ENCODE data around the gene CXorf65.
A peak's percentile ranks its signal among the peaks of the same experiment; 100 is the strongest.

CXorf65 gene

DNA sequence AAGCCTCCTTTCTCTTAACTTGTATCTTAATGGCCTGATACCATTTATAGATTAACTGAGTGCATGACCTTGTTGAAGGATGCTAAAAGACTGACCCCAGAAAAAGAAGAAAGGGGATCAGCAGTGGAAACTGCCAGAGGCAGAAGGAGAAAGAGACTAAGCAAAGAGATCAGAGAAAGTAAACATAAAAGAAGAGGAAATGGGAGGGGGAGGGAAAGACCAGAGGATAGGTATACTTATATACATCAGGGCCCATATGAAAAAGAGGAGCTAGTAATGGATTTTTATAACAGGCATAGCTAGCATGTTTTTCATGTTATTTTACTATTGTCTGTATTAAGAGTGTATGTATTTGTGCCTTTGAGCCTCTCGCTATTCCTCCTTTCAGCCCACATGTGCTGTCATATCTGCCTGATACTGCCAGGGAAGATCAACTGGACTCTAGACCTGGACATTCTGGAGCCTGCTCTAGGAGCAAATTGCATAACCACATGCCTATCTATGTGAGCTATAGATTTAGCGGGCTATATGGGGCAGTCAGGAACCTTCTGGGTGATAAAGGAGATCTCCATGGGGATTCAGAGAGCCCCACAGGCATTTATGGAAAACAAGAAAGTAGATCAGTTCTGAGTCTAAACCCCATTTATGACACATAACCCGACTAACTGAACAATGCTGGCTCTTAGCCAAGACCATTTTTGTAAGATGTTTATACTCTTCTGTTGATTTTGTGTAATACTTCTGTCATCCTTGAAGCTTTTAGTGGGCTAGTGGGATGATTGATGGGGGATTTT lies 25.0 kb downstream of the CXorf65 start:
- DNase-seq (no peak), ATAC-seq (ENCODE audit: insufficient read depth, low read depth) (peak; percentile 77)
- H3K79me2 ChIP-seq (ENCODE audit: insufficient read depth, low read length) = no peaks in the 10 kb centered on the region
- H3K9ac ChIP-seq (ENCODE audit: low read depth, low read length) = no peak overlapping the region
- no peaks in the 10 kb centered on the region for H3K36me3 ChIP-seq (ENCODE audit: insufficient read depth, low read length)
- H3K4me1 ChIP-seq (ENCODE audit: insufficient read depth, low read length) = peaks cover 7% of the 10 kb centered on the region
- no peaks in the 10 kb centered on the region for H3K9me3 ChIP-seq (ENCODE audit: insufficient read depth, low read length, severe bottlenecking)
- no peaks in the 10 kb centered on the region for H4K20me1 ChIP-seq (ENCODE audit: insufficient read depth, low read length)
- H3K27me3 ChIP-seq (ENCODE audit: insufficient read depth, low read length, poor library complexity) = no peaks in the 10 kb centered on the region
- no peak overlapping the region for H2AFZ ChIP-seq (ENCODE audit: low read depth, low read length)
- no peak overlapping the region for H3K4me2 ChIP-seq (ENCODE audit: insufficient read depth, low read length)
- H3K4me3 ChIP-seq (ENCODE audit: low read depth in 1 of 2, low read length in 2 of 2) = no peak overlapping the region
- no peak overlapping the region for H3K27ac ChIP-seq (ENCODE audit: low read length)
- TF ChIP-seq, protein P1, sequence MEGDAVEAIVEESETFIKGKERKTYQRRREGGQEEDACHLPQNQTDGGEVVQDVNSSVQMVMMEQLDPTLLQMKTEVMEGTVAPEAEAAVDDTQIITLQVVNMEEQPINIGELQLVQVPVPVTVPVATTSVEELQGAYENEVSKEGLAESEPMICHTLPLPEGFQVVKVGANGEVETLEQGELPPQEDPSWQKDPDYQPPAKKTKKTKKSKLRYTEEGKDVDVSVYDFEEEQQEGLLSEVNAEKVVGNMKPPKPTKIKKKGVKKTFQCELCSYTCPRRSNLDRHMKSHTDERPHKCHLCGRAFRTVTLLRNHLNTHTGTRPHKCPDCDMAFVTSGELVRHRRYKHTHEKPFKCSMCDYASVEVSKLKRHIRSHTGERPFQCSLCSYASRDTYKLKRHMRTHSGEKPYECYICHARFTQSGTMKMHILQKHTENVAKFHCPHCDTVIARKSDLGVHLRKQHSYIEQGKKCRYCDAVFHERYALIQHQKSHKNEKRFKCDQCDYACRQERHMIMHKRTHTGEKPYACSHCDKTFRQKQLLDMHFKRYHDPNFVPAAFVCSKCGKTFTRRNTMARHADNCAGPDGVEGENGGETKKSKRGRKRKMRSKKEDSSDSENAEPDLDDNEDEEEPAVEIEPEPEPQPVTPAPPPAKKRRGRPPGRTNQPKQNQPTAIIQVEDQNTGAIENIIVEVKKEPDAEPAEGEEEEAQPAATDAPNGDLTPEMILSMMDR (IDR thresholded peaks at IDR 0.05; ENCODE audit: borderline replicate concordance, extremely low read depth, low read length, poor library complexity, severe bottlenecking) = no peak
- TF ChIP-seq EZH2 (IDR thresholded peaks at IDR 0.05; ENCODE audit: borderline replicate concordance, low read depth, low read length, severe bottlenecking) = no peak

DNA sequence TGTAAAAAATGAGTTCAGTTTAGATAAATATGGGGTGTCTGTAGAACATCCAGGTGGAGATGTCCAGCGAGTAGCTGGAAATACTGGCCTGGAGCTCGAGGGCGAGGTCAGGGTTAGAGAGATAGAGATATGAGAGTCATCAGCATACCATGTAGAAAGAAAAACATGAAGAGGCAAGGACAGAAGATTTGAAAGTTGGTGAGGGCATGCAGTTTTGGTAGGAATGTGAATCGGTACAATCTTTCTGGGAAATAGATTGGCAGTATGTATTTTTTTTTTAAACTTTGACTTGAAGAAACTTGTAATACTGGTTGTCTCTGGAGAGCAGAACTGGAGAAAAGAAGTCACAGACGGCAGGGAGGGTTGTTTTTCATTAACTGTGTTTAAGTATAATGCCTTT lies 36.0 kb downstream of the CXorf65 start:
- H3K4me1 ChIP-seq (ENCODE audit: insufficient read depth, low read length) = peaks cover 23% of the 10 kb centered on the region
- no peaks in the 10 kb centered on the region for H4K20me1 ChIP-seq (ENCODE audit: insufficient read depth, low read length)
- ATAC-seq (ENCODE audit: insufficient read depth, low read depth) = no peak
- DNase-seq = no peak
- H3K36me3 ChIP-seq (ENCODE audit: insufficient read depth, low read length) = peaks cover 5% of the 10 kb centered on the region; the same call in 1 of the 2 replicates
- no peak overlapping the region for H3K9ac ChIP-seq (ENCODE audit: low read depth, low read length)
- H3K9me3 ChIP-seq (ENCODE audit: insufficient read depth, low read length, severe bottlenecking) = no peaks in the 10 kb centered on the region
- H3K4me2 ChIP-seq (ENCODE audit: insufficient read depth, low read length) = no peak overlapping the region
- peak overlapping the region; percentile 59 for H2AFZ ChIP-seq (ENCODE audit: low read depth, low read length)
- H3K4me3 ChIP-seq (ENCODE audit: low read depth in 1 of 2, low read length in 2 of 2) = no peak overlapping the region
- TF ChIP-seq, protein P1 (IDR thresholded peaks at IDR 0.05; ENCODE audit: borderline replicate concordance, extremely low read depth, low read length, poor library complexity, severe bottlenecking) = no peak
- TF ChIP-seq EZH2 (IDR thresholded peaks at IDR 0.05; ENCODE audit: borderline replicate concordance, low read depth, low read length, severe bottlenecking) = no peak
- no peak overlapping the region for H3K27ac ChIP-seq (ENCODE audit: low read length)
- H3K27me3 ChIP-seq (ENCODE audit: insufficient read depth, low read length, poor library complexity) = no peaks in the 10 kb centered on the region
- H3K79me2 ChIP-seq (ENCODE audit: insufficient read depth, low read length) = peaks cover 25% of the 10 kb centered on the region

DNA sequence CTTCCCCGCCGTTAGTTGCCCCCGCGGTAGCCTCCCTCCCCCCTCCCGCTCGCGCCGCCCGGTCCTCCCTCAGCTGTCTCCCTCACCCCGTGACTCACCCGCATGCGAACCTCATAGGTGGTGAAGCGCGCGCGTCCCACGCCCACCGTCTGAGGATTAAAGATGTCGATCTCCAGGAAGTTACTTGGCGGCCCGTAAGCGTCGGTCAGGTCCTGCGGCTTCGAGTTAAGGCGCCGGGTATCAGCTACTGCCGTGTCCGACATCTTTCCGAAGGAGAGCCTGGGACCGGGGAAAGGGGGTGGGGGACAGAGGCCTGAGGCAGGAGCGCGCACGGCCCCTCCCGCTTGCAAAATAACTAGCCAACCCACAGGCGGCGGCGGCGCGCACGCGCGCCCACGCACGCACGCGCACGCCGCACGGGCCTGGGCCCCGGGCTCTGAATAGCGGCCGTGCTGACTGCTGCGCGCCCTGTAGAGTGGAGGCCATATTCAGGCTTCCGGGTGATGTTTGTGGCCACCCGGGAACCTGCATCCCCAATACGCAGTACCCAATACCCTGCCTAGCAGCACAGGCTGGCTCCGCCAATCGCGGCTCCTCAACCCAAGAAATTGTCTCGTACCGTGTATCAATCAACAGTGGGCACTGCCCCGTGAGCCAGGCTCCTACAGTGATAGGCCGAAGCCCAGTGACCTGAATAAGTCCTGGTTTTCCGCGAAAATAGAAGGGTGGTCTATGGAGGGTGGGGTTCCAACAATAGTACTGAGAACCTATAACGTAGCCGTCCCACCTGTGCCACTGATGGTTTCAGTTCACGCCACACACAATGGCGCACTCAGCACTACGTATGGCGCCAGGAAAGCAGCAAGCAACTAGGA lies 38.3 kb downstream of the CXorf65 start, which contains the start of gene SNX12:
Gene SNX12 (minus strand): TSS at position 291 of the 875 bp plus-strand sequence. CDS start 28 bp downstream, at position 263.
- peak within 1 kb of the TSS; percentile 93 for H2AFZ ChIP-seq (ENCODE audit: low read depth, low read length)
- no peaks in the 10 kb centered on the region for H3K9me3 ChIP-seq (ENCODE audit: insufficient read depth, low read length, severe bottlenecking)
- peaks cover 12% of the 10 kb centered on the region; the same call in 1 of the 2 replicates for H3K36me3 ChIP-seq (ENCODE audit: insufficient read depth, low read length)
- H3K4me1 ChIP-seq (ENCODE audit: insufficient read depth, low read length) = peaks cover 23% of the 10 kb centered on the region
- no peaks in the 10 kb centered on the region for H3K27me3 ChIP-seq (ENCODE audit: insufficient read depth, low read length, poor library complexity)
- H3K4me3 ChIP-seq (ENCODE audit: low read depth in 1 of 2, low read length in 2 of 2) = peak within 1 kb of the TSS; percentile 65 to 90
- peak within 1 kb of the TSS; percentile 93 for H3K27ac ChIP-seq (ENCODE audit: low read length)
- ATAC-seq (ENCODE audit: insufficient read depth, low read depth) (peak; percentile 97), DNase-seq (peak; percentile 94)
- H3K9ac ChIP-seq (ENCODE audit: low read depth, low read length) = peak within 1 kb of the TSS; percentile 70
- H3K4me2 ChIP-seq (ENCODE audit: insufficient read depth, low read length) = peak within 1 kb of the TSS; percentile 80
- no peak for TF ChIP-seq EZH2 (IDR thresholded peaks at IDR 0.05; ENCODE audit: borderline replicate concordance, low read depth, low read length, severe bottlenecking)
- TF ChIP-seq, protein P1 (IDR thresholded peaks at IDR 0.05; ENCODE audit: borderline replicate concordance, extremely low read depth, low read length, poor library complexity, severe bottlenecking) = no peak
- H3K79me2 ChIP-seq (ENCODE audit: insufficient read depth, low read length) = peaks cover 38% of the 10 kb centered on the region
- no peaks in the 10 kb centered on the region for H4K20me1 ChIP-seq (ENCODE audit: insufficient read depth, low read length)

Data from DND-41 (cell line).